ENCODE results near the gene PA2G4.

PA2G4 gene

GRCh38 chr12:56087220-56087619, 17.1 kb upstream of the PA2G4 start:
- TF ChIP-seq EZH2 (IDR thresholded peaks at IDR 0.05; ENCODE audit: borderline replicate concordance, low read depth, low read length, severe bottlenecking) (no peak), CTCF (IDR thresholded peaks at IDR 0.05; ENCODE audit: borderline replicate concordance, extremely low read depth, low read length, poor library complexity, severe bottlenecking) (no peak)
- Histone ChIP-seq H3K4me1 (ENCODE audit: insufficient read depth, low read length) (no peaks in the 10 kb centered on the region), H3K9ac (ENCODE audit: low read depth, low read length) (no peak overlapping the region), H3K4me3 (ENCODE audit: low read depth in 1 of 2, low read length in 2 of 2) (no peak overlapping the region), H3K27me3 (ENCODE audit: insufficient read depth, low read length, poor library complexity) (peaks cover 15% of the 10 kb centered on the region), H3K4me2 (ENCODE audit: insufficient read depth, low read length) (no peak overlapping the region), H3K79me2 (ENCODE audit: insufficient read depth, low read length) (no peaks in the 10 kb centered on the region), H3K36me3 (ENCODE audit: insufficient read depth, low read length) (no peaks in the 10 kb centered on the region), H4K20me1 (ENCODE audit: insufficient read depth, low read length) (no peaks in the 10 kb centered on the region), H3K27ac (ENCODE audit: low read length) (no peak overlapping the region), H3K9me3 (ENCODE audit: insufficient read depth, low read length, severe bottlenecking) (no peaks in the 10 kb centered on the region), H2AFZ (ENCODE audit: low read depth, low read length) (no peak overlapping the region)
- DNase-seq (no peak), ATAC-seq (ENCODE audit: insufficient read depth, low read depth) (no peak)

- no peaks in the 10 kb centered on the region for H3K79me2 ChIP-seq (ENCODE audit: insufficient read depth, low read length)
- no peaks in the 10 kb centered on the region for H3K9me3 ChIP-seq (ENCODE audit: insufficient read depth, low read length, severe bottlenecking)
- H3K27ac ChIP-seq (ENCODE audit: low read length) = no peak overlapping the region
- H3K27me3 ChIP-seq (ENCODE audit: insufficient read depth, low read length, poor library complexity) = peaks cover 5% of the 10 kb centered on the region
- TF ChIP-seq EZH2 (IDR thresholded peaks at IDR 0.05; ENCODE audit: borderline replicate concordance, low read depth, low read length, severe bottlenecking) = no peak
- no peak for TF ChIP-seq CTCF (IDR thresholded peaks at IDR 0.05; ENCODE audit: borderline replicate concordance, extremely low read depth, low read length, poor library complexity, severe bottlenecking)
- no peak overlapping the region for H3K4me3 ChIP-seq (ENCODE audit: low read depth in 1 of 2, low read length in 2 of 2)
- H3K9ac ChIP-seq (ENCODE audit: low read depth, low read length) = no peak overlapping the region
- no peak for DNase-seq
- no peaks in the 10 kb centered on the region for H4K20me1 ChIP-seq (ENCODE audit: insufficient read depth, low read length)
- H3K36me3 ChIP-seq (ENCODE audit: insufficient read depth, low read length) = no peaks in the 10 kb centered on the region
- no peak for ATAC-seq (ENCODE audit: insufficient read depth, low read depth)
- no peak overlapping the region for H3K4me2 ChIP-seq (ENCODE audit: insufficient read depth, low read length)
- H2AFZ ChIP-seq (ENCODE audit: low read depth, low read length) = no peak overlapping the region
- H3K4me1 ChIP-seq (ENCODE audit: insufficient read depth, low read length) = peaks cover 10% of the 10 kb centered on the region
These were observed 6.6 kb upstream of the PA2G4 start for GRCh38 chr12:56097738-56098137.

- peaks cover 19% of the 10 kb centered on the region for H3K4me1 ChIP-seq (ENCODE audit: insufficient read depth, low read length)
- no peak overlapping the region for H2AFZ ChIP-seq (ENCODE audit: low read depth, low read length)
- no peak overlapping the region for H3K4me3 ChIP-seq (ENCODE audit: low read depth in 1 of 2, low read length in 2 of 2)
- peaks cover 5% of the 10 kb centered on the region for H3K27me3 ChIP-seq (ENCODE audit: insufficient read depth, low read length, poor library complexity)
- no peak for ATAC-seq (ENCODE audit: insufficient read depth, low read depth)
- H3K9ac ChIP-seq (ENCODE audit: low read depth, low read length) = no peak overlapping the region
- H3K79me2 ChIP-seq (ENCODE audit: insufficient read depth, low read length) = peaks cover under 1% of the 10 kb centered on the region; the same call in 1 of the 2 replicates
- H3K27ac ChIP-seq (ENCODE audit: low read length) = no peak overlapping the region
- no peaks in the 10 kb centered on the region for H4K20me1 ChIP-seq (ENCODE audit: insufficient read depth, low read length)
- TF ChIP-seq EZH2 (IDR thresholded peaks at IDR 0.05; ENCODE audit: borderline replicate concordance, low read depth, low read length, severe bottlenecking) (no peak), CTCF (IDR thresholded peaks at IDR 0.05; ENCODE audit: borderline replicate concordance, extremely low read depth, low read length, poor library complexity, severe bottlenecking) (no peak)
- DNase-seq = no peak
- no peak overlapping the region for H3K4me2 ChIP-seq (ENCODE audit: insufficient read depth, low read length)
- no peaks in the 10 kb centered on the region for H3K36me3 ChIP-seq (ENCODE audit: insufficient read depth, low read length)
- H3K9me3 ChIP-seq (ENCODE audit: insufficient read depth, low read length, severe bottlenecking) = no peaks in the 10 kb centered on the region
These were observed 5.8 kb upstream of the PA2G4 start for GRCh38 chr12:56098592-56098991.

GRCh38 chr12:56099787-56100186, 4.6 kb upstream of the PA2G4 start:
- TF ChIP-seq EZH2 (IDR thresholded peaks at IDR 0.05; ENCODE audit: borderline replicate concordance, low read depth, low read length, severe bottlenecking) (no peak), CTCF (IDR thresholded peaks at IDR 0.05; ENCODE audit: borderline replicate concordance, extremely low read depth, low read length, poor library complexity, severe bottlenecking) (no peak)
- no peak overlapping the region for H3K27ac ChIP-seq (ENCODE audit: low read length)
- ATAC-seq (ENCODE audit: insufficient read depth, low read depth) = no peak

More at GRCh38 chr12:56099787-56100186, 4.6 kb upstream of the PA2G4 start:
- H3K36me3 ChIP-seq (ENCODE audit: insufficient read depth, low read length) = peaks cover 4% of the 10 kb centered on the region; the same call in 1 of the 2 replicates
- peaks cover 5% of the 10 kb centered on the region for H3K27me3 ChIP-seq (ENCODE audit: insufficient read depth, low read length, poor library complexity)
- no peak overlapping the region for H2AFZ ChIP-seq (ENCODE audit: low read depth, low read length)
- H3K4me3 ChIP-seq (ENCODE audit: low read depth in 1 of 2, low read length in 2 of 2) = no peak overlapping the region
- no peaks in the 10 kb centered on the region for H3K9me3 ChIP-seq (ENCODE audit: insufficient read depth, low read length, severe bottlenecking)
- H3K4me1 ChIP-seq (ENCODE audit: insufficient read depth, low read length) = peaks cover 23% of the 10 kb centered on the region
- peaks cover 9% of the 10 kb centered on the region for H3K79me2 ChIP-seq (ENCODE audit: insufficient read depth, low read length)
- no peak for DNase-seq
- no peak overlapping the region for H3K4me2 ChIP-seq (ENCODE audit: insufficient read depth, low read length)
- no peak overlapping the region for H3K9ac ChIP-seq (ENCODE audit: low read depth, low read length)
- H4K20me1 ChIP-seq (ENCODE audit: insufficient read depth, low read length) = 0 out of 2 replicates have a peak, but pooled peaks cover under 1% of the 10 kb centered on the region
